Neural progenitor cell (in vitro differentiated cells): ENCODE results near the gene KAZN. TPM values are rescaled to one million over a fixed set of nuclear protein-coding genes. Genes with fewer than 3 reads are reported as not detected.

ENCODE experiments used
- DNase-seq: peaks from one replicate; pipeline ENCODE4 v3.0.0-alpha.2; 2016; ENCODE audit warnings: low spot score
- H2AFZ ChIP-seq: fragments of 200-600 bp; sonication (generic); replicated peaks from 2 replicates; pipeline ENCODE4 v1.6.1; 2016; ENCODE audit warnings: antibody characterized with exemption
- H3F3A ChIP-seq: fragments of 200-600 bp; sonication (generic); 2 replicates; pipeline ENCODE4 v1.6.1; 2016; ENCODE audit warnings: antibody characterized with exemption, low read depth
- H3K27ac ChIP-seq: fragments of 200-600 bp; sonication (generic); 2 replicates; pipeline ENCODE4 v1.5.1; 2016; ENCODE audit warnings: mild to moderate bottlenecking
- H3K27me3 ChIP-seq: fragments of 200-600 bp; sonication (generic); 2 replicates; pipeline ENCODE4 v1.6.1; 2016; ENCODE audit warnings: mild to moderate bottlenecking, moderate library complexity
- H3K36me3 ChIP-seq: fragments of 200-600 bp; sonication (generic); 2 replicates; pipeline ENCODE4 v1.5.1; 2016
- H3K4me1 ChIP-seq: fragments of 200-600 bp; sonication (generic); 2 replicates; pipeline ENCODE4 v1.6.1; 2016; ENCODE audit warnings: mixed run types
- H3K4me2 ChIP-seq: fragments of 200-600 bp; sonication (generic); 2 replicates; pipeline ENCODE4 v1.6.1; 2016
- H3K4me3 ChIP-seq: fragments of 200-600 bp; sonication (generic); 2 replicates; pipeline ENCODE4 v1.5.1; 2016
- H3K79me2 ChIP-seq: fragments of 200-600 bp; sonication (generic); 2 replicates; pipeline ENCODE4 v1.6.1; 2016; ENCODE audit warnings: low read depth
- H3K9ac ChIP-seq: fragments of 200-600 bp; sonication (generic); 2 replicates; pipeline ENCODE4 v1.6.1; 2016
- H3K9me3 ChIP-seq: fragments of 200-600 bp; sonication (generic); 2 replicates; pipeline ENCODE4 v1.5.1; 2016; ENCODE audit warnings: low read depth
- H4K20me1 ChIP-seq: fragments of 200-600 bp; sonication (generic); 2 replicates; pipeline ENCODE4 v1.6.1; 2016; ENCODE audit warnings: low read depth
- H3K27ac Mint-ChIP-seq: 3 replicates; pipeline ENCODE4 v1.8.0; 2021; ENCODE audit warnings: mixed read lengths
- H3K27me3 Mint-ChIP-seq: 2 replicates; pipeline ENCODE4 v1.8.0; 2022; ENCODE audit warnings: low read depth, mild to moderate bottlenecking, inconsistent platforms, moderate library complexity, mixed read lengths; ENCODE audit not compliant: insufficient read depth
- H3K36me3 Mint-ChIP-seq: 3 replicates; pipeline ENCODE4 v1.8.0; 2021; ENCODE audit warnings: mixed read lengths
- H3K4me1 Mint-ChIP-seq: 3 replicates; pipeline ENCODE4 v1.8.0; 2021; ENCODE audit warnings: mixed read lengths
- H3K4me3 Mint-ChIP-seq: 3 replicates; pipeline ENCODE4 v1.8.0; 2021; ENCODE audit warnings: mild to moderate bottlenecking, moderate library complexity, mixed read lengths
- H3K9me3 Mint-ChIP-seq: 3 replicates; pipeline ENCODE4 v1.8.0; 2020; ENCODE audit warnings: mixed read lengths
- EZH2 ChIP-seq: fragments of 200-600 bp; sonication (generic); IDR thresholded peaks from 2 replicates; pipeline ENCODE4 v1.6.1; 2017; ENCODE audit warnings: antibody characterized with exemption, mild to moderate bottlenecking, moderate library complexity
- EZH2phosphoT487 ChIP-seq: fragments of 200-600 bp; sonication (generic); IDR thresholded peaks from 2 replicates; pipeline ENCODE4 v1.6.1; 2017; ENCODE audit warnings: antibody characterized with exemption
- total RNA-seq: library from RNA; depleted of rRNA; stranded (reverse); fragments of >200 nt; gene quantifications from 2 replicates; pipeline ENCODE4 v1.2.3, GENCODE V29; 2015; ENCODE audit warnings: low replicate concordance
- TF ChIP-seq, protein P1 (sequence below): fragments of 200-600 bp; sonication (generic); IDR thresholded peaks from 2 replicates; pipeline ENCODE4 v1.5.1; 2017; ENCODE audit warnings: antibody characterized with exemption, mild to moderate bottlenecking

Gene KAZN
- total RNA-seq, 1 donor from 2014 or later = 6.1 TPM

DNA sequence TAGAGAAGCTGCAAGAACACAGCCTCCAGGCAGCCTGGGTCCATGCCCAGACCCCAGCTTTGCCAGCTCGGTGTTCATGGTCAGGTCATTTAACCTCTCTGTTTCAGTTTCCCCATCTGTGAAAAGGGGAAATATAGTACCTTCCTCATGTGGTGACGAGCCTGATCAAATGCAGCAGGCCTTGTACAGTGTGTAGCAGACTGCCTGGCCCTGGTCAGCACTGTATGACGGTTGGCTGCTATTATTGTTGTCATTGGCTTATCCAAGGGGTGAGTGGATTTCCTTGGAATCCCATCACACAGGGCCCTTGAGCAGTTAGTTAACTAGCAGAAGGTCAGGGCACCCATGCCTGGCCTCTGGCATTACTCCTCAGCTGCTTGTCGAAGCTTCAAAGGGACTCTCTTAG, 548.5 kb downstream of the KAZN start:
- Histone ChIP-seq H3K27ac (no peak overlapping the region), H3K4me3 (no peak overlapping the region), H3K9ac (no peak overlapping the region), H3K4me2 (no peak overlapping the region), H3K36me3 (no peaks in the 10 kb centered on the region), H4K20me1 (peaks cover 7% of the 10 kb centered on the region), H3F3A (no peaks in the 10 kb centered on the region), H3K4me1 (no peaks in the 10 kb centered on the region), H2AFZ (no peak overlapping the region), H3K9me3 (no peaks in the 10 kb centered on the region), H3K79me2 (no peaks in the 10 kb centered on the region), H3K27me3 (peaks cover 41% of the 10 kb centered on the region)
- TF ChIP-seq, protein P1, sequence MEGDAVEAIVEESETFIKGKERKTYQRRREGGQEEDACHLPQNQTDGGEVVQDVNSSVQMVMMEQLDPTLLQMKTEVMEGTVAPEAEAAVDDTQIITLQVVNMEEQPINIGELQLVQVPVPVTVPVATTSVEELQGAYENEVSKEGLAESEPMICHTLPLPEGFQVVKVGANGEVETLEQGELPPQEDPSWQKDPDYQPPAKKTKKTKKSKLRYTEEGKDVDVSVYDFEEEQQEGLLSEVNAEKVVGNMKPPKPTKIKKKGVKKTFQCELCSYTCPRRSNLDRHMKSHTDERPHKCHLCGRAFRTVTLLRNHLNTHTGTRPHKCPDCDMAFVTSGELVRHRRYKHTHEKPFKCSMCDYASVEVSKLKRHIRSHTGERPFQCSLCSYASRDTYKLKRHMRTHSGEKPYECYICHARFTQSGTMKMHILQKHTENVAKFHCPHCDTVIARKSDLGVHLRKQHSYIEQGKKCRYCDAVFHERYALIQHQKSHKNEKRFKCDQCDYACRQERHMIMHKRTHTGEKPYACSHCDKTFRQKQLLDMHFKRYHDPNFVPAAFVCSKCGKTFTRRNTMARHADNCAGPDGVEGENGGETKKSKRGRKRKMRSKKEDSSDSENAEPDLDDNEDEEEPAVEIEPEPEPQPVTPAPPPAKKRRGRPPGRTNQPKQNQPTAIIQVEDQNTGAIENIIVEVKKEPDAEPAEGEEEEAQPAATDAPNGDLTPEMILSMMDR = no peak
- TF ChIP-seq EZH2 = no peak
- no peak for TF ChIP-seq EZH2phosphoT487
- Mint-ChIP-seq H3K4me3 (peak overlapping the region; percentile 36), H3K9me3 (no peaks in the 10 kb centered on the region), H3K27me3 (peaks cover 17% of the 10 kb centered on the region), H3K36me3 (no peaks in the 10 kb centered on the region), H3K4me1 (peaks cover 20% of the 10 kb centered on the region), H3K27ac (no peak overlapping the region)
- no peak for DNase-seq

DNA sequence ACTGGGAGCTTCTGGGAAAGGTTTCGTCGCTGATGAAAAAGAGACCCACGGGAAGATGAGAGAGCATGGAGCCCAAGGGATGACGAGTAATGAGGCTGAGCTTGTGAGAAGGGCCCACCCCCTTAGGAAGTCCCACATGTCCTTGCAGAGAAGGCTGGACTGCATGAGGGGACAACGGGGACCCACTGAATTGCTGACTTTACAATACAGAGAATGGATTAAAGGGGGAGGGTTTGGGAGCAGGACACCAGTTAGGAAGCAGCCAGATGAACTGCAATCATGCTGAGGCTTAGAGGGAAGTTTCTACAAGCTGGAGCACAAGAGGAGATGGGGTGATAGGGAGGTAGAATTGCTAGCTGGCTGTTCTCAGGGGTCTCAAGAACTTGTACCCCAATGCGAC, 549.5 kb downstream of the KAZN start:
- H3K9me3 Mint-ChIP-seq = no peaks in the 10 kb centered on the region
- H3K4me1 Mint-ChIP-seq = peaks cover 20% of the 10 kb centered on the region
- no peaks in the 10 kb centered on the region for H3K36me3 ChIP-seq
- H3K27me3 Mint-ChIP-seq = peaks cover 17% of the 10 kb centered on the region
- no peak overlapping the region for H3K4me2 ChIP-seq
- H3K27ac Mint-ChIP-seq = no peak overlapping the region
- no peak overlapping the region for H2AFZ ChIP-seq
- peaks cover 9% of the 10 kb centered on the region for H4K20me1 ChIP-seq
- peaks cover 4% of the 10 kb centered on the region for H3F3A ChIP-seq
- no peak overlapping the region for H3K9ac ChIP-seq
- H3K4me3 ChIP-seq = no peak overlapping the region
- TF ChIP-seq, protein P1 = no peak
- TF ChIP-seq EZH2 (no peak), EZH2phosphoT487 (no peak)
- no peak overlapping the region for H3K27ac ChIP-seq
- DNase-seq = no peak
- no peak overlapping the region for H3K4me3 Mint-ChIP-seq
- no peaks in the 10 kb centered on the region for H3K4me1 ChIP-seq
- H3K79me2 ChIP-seq = no peaks in the 10 kb centered on the region
- no peaks in the 10 kb centered on the region for H3K36me3 Mint-ChIP-seq
- H3K27me3 ChIP-seq = peaks cover 52% of the 10 kb centered on the region
- H3K9me3 ChIP-seq = no peaks in the 10 kb centered on the region

DNA sequence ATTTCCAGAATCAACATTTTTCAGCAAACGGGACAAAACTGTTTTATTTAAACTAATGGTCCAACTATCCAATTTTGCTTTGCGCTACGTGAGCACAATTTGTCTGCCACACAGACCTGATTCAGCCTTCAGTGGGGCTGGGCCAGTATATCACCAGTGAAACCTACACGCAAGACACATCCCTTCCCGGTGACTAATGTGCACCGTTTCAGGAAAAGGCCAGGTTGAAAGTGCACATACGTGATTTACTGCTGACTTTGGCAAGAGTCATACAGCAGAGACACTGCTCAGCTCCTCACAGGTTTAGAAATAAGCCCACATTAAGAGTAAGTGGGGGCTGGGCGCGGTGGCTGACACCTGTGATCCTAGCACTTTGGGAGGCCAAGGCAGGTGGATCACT, 550.0 kb downstream of the KAZN start:
- H3K27ac Mint-ChIP-seq = no peak overlapping the region
- H3K4me1 Mint-ChIP-seq = peaks cover 20% of the 10 kb centered on the region
- no peak overlapping the region for H3K27ac ChIP-seq
- H3K4me1 ChIP-seq = no peaks in the 10 kb centered on the region
- H4K20me1 ChIP-seq = peaks cover 9% of the 10 kb centered on the region
- no peak overlapping the region for H3K4me2 ChIP-seq
- H3K36me3 Mint-ChIP-seq = no peaks in the 10 kb centered on the region
- H3K9ac ChIP-seq = no peak overlapping the region
- no peaks in the 10 kb centered on the region for H3K36me3 ChIP-seq
- DNase-seq = no peak
- H3K4me3 Mint-ChIP-seq = no peak overlapping the region
- no peak for TF ChIP-seq EZH2phosphoT487
- no peak for TF ChIP-seq EZH2
- TF ChIP-seq, protein P1 = no peak
- H2AFZ ChIP-seq = no peak overlapping the region
- no peak overlapping the region for H3K4me3 ChIP-seq
- H3K79me2 ChIP-seq = no peaks in the 10 kb centered on the region
- peaks cover 4% of the 10 kb centered on the region for H3F3A ChIP-seq
- H3K9me3 ChIP-seq = no peaks in the 10 kb centered on the region
- no peaks in the 10 kb centered on the region for H3K9me3 Mint-ChIP-seq
- H3K27me3 Mint-ChIP-seq = peaks cover 17% of the 10 kb centered on the region
- peaks cover 56% of the 10 kb centered on the region for H3K27me3 ChIP-seq
